GM18498 (cell line): ENCODE results near the gene MDM2.
"Not testable (repeated sequence)": the region's sequence is repeated elsewhere in the genome, so short reads cannot be mapped to it uniquely, and the experiment has no call there.

Source experiments
- ATAC-seq: cut with Tn5 transposase; IDR thresholded peaks from one replicate; pipeline ENCODE4 v1.9.1; 2021; ENCODE audit warnings: mild to moderate bottlenecking, moderate library complexity; ENCODE audit not compliant: unreplicated experiment

The MDM2 gene

DNA sequence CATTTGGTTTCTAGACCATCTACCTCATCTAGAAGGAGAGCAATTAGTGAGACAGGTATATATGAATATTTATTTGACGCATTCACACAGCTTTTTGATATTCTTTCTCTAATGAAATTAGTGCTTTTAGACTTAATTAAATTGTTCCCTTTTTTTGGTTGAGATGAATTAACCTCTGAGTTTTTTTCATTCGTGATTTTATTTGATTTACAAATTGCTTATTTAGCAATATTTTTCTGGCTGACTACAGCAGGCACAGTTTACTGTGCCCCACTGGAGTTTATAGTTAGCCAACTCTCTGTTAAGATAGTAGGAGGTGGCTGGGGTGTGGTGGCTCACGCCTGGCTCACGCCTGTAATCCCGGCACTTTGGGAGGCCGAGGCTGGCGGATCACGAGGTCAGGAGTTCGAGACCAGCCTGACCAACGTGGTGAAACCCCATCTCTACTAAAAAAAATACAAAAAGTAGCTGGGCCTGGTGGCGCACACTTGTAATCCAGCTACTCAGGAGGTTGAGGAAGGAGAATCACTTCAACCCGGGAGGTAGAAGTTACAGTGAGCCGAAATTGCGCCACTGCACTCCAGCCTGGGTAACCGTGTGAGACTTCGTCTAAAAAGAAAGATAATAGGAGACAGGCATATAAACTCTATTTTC, 16.7 kb downstream of the MDM2 start:
- no peak for ATAC-seq

GRCh38 chr12:68825569-68826217, 17.7 kb downstream of the MDM2 start:
- no peak for ATAC-seq

DNA sequence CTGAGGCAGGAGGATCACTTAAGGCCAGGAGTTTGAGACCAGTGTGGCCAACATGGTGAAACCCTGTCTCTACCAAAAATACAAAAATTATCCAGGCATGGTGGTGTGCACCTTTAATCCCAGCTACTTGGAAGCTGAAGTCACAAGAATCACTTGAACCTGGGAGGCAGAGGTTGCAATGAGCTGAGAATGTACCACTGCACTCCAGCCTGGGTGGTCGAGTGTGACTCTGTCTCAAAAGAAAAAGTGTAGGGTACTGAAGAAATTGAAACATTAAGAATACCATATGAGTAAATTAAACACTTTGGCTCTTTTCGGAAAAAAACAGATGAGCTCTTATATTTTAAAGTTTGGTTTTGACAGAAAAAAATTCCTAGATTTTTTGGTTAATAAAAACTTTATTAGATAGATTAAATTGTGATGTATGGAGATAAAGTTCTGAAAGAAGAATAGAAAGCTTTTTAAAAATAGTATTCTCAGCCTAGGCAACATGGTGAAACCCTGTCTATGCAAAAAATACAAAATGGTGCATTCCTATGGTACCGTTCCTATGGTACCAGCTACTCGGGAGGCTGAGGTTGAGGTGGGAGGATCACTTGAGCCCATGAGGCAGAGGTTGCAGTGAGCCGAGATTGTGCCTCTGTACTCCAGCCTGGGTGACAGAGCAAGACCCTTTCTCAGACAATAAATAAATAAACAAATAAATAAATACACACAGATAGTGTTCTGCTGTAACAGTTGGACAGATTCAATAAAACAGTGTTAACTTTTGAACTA, 20.1 kb downstream of the MDM2 start:
- no peak for ATAC-seq

- no peak for ATAC-seq
Measured at GRCh38 chr12:68828672-68829068, 20.7 kb downstream of the MDM2 start.

DNA sequence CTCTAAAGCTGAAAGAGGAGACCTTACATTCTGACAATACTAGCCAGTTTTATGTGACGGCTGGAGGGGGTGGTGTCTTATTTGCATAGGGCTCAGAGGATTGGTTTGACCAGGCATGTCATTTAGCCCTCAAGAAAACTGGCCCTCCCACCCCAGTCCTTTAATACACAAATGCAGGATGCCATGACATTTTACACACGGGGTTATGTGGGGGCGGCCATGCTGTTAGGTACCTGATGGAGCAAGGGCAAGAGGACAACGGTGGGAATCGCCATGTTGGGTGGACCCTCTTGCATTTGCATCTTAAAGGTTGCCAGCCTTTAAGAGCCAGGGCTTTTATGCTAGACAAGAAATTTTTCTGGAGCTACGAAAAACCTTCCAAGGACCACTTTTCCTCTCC, 23.3 kb downstream of the MDM2 start:
- ATAC-seq: no peak

DNA sequence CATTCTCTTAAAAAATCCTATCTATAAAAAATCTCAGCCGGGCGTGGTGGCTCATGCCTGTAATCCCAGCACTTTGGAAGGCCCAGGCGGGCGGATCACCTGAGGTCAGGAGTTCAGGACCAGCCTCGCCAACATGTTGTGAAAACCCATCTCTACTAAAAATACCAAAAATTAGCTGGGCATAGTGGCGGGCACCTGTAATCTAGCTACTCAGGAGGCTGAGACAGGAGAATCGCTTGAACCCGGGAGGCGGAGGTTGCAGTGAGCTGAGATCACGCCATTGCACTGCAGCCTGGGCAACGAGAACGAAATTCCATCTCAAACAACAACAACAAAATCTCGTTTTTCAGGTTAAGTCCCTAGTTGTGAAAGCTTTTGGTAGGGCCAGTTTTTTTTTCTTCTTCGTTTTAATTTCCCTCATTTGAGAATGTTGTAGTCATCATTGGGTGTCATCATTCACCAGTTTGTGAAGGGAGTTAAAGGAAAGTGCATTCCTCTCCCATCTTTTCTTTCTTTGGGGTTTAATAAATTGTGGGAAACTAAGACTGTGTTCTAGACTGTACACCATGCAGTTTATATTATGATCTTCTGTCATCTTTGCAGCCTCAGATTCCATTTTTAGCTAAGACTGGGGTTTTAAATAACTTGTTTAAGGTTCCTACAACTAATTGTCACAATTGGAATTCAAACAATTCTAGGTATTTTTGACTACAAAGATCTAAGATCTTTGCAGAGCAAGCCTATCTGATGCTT, 23.9 kb downstream of the MDM2 start:
- ATAC-seq: no peak

- ATAC-seq: no peak
Measured at GRCh38 chr12:68832504-68832867, 24.5 kb downstream of the MDM2 start.

- ATAC-seq: no peak
Measured at GRCh38 chr12:68833508-68833907, 25.5 kb downstream of the MDM2 start.

- no peak for ATAC-seq
Measured at GRCh38 chr12:68835333-68835908, 27.4 kb downstream of the MDM2 start.

DNA sequence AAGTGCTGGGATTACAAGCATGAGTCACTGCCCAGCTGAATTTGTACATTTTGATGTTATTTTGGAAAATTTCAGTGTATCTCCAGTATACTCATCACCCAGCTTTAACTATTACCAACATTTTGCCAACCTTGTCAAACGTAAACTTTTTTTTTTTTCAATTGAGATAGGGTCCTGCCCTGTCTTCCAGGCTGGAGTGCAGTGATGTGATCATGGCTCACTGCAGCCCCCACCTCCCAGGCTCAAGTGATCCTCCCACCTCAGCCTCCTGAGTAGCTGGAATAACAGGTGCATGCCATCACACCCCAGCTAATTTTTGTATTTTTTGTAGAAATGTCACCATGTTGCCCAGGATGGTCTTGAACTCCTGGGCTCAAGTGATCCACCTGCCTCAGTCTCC, 29.2 kb downstream of the MDM2 start:
- ATAC-seq: no peak

GRCh38 chr12:68838046-68838886, 30.3 kb downstream of the MDM2 start:
- ATAC-seq: no peak

DNA sequence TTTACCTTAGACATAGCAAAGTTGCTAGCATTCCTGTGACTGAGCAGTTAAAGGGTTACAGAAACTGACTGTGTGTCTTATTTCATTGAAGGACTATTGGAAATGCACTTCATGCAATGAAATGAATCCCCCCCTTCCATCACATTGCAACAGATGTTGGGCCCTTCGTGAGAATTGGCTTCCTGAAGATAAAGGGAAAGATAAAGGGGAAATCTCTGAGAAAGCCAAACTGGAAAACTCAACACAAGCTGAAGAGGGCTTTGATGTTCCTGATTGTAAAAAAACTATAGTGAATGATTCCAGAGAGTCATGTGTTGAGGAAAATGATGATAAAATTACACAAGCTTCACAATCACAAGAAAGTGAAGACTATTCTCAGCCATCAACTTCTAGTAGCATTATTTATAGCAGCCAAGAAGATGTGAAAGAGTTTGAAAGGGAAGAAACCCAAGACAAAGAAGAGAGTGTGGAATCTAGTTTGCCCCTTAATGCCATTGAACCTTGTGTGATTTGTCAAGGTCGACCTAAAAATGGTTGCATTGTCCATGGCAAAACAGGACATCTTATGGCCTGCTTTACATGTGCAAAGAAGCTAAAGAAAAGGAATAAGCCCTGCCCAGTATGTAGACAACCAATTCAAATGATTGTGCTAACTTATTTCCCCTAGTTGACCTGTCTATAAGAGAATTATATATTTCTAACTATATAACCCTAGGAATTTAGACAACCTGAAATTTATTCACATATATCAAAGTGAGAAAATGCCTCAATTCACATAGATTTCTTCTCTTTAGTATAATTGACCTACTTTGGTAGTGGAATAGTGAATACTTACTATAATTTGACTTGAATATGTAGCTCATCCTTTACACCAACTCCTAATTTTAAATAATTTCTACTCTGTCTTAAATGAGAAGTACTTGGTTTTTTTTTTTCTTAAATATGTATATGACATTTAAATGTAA, 31.5 kb downstream of the MDM2 start:
- no peak for ATAC-seq

DNA sequence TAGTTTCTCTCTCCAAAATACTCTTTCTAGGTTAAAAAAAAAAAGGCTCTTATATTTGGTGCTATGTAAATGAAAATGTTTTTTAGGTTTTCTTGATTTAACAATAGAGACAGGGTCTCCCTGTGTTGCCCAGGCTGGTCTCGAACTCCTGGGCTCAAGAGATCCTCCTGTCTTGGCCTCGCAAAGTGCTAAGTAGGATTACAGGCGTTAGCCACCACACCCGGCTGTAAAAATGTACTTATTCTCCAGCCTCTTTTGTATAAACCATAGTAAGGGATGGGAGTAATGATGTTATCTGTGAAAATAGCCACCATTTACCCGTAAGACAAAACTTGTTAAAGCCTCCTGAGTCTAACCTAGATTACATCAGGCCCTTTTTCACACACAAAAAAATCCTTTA, 33.2 kb downstream of the MDM2 start:
- not testable (repeated sequence) for ATAC-seq

DNA sequence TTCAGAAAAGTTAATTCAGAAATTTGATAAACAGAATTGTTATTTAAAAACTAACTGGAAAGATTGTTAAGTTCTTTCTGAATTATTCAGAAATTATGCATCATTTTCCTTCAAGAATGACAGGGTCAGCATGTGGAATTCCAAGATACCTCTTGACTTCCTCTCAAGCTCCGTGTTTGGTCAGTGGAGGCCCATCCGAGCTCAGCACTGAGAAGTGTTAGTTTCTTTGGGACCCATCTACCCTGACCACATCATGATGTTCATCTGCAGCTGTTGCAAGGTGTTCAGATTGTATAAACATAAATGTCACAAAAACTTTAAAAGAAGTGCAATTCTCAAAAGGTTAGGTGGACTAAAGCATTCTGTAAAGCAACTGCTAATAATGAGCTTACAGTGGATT, 33.7 kb downstream of the MDM2 start:
- no peak for ATAC-seq

DNA sequence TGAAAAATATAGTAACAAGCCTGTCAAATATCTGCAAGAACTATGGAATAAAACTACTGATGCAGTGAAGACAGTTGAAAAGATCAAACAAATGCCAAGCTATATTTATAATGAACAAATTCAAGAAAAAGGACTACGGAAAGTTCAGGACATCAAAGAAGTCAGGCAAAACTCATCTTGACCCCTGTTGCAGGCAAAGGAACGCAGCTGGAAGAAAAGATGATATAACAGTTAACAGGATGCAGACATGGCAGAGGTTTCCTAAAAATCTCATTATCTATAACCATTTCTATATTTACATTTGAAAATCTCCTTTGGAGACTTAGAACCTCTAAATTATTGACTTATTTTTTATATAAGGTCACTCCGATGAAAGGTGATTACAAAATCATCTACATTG, 34.1 kb downstream of the MDM2 start:
- no peak for ATAC-seq

DNA sequence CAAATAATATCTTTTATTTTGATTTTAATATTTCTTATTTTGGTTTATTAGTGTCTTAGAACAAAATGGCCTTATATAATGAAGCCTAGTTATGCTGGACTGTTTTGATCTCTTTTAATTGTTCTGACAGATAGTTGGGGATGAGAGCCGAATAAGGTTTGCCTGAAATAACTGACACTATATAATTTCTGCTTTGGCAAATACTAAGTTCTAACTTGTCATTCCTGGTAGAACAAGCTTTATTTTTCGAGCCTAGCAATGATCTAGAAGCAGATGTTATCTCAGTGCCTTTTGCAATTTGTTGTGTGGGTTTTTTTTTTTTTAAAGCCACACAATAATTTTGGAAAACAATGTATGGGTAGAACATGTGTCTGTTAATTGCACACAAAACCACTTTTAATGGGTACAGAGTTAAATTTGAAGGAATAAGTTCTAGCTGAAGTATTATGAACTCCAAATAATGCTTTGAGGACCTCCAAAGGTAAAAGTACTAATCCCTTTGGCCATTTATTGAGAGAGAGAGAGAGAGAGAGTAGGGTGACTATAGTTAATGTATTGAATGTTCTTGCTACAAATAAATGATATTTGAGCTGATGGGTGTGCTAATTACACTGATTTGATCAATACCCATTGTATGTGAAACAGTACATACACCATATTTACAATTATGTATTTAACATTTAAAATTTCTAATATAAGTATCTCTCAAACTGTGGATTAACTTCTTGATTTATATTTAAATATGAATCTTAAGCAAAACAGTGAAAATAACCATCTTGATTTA, 35.0 kb downstream of the MDM2 start:
- no peak for ATAC-seq

DNA sequence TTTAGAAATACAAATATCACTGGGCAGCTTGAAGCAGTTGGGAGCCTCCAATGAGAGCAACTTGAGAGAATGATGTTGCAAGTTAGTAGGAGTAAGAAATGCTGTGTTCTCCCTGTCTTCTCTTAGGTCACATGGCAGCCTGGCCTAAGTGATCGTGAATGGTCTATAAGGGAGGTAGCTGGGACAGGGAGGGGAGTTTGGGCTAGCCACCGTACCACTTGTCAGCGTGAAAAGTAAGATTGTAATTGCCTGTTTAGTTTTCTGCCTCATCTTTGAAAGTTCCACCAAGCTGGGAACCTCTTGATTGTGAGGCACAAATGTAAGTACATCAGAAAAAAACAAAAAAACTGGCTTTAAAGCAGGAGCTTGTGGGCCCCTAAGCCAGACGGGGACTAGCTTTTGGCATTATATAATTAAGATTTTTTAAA, 36.4 kb downstream of the MDM2 start:
- ATAC-seq: no peak
